Neural progenitor cell (in vitro differentiated cells): Measurements from ENCODE around the gene ENPP4.

Experiments
- EZH2 ChIP-seq: fragments of 200-600 bp; sonication (generic); IDR thresholded peaks from 2 replicates; pipeline ENCODE4 v1.6.1; 2017; ENCODE audit warnings: antibody characterized with exemption, mild to moderate bottlenecking, moderate library complexity
- TF ChIP-seq, protein P1 (sequence below): fragments of 200-600 bp; sonication (generic); IDR thresholded peaks from 2 replicates; pipeline ENCODE4 v1.5.1; 2017; ENCODE audit warnings: antibody characterized with exemption, mild to moderate bottlenecking

DNA sequence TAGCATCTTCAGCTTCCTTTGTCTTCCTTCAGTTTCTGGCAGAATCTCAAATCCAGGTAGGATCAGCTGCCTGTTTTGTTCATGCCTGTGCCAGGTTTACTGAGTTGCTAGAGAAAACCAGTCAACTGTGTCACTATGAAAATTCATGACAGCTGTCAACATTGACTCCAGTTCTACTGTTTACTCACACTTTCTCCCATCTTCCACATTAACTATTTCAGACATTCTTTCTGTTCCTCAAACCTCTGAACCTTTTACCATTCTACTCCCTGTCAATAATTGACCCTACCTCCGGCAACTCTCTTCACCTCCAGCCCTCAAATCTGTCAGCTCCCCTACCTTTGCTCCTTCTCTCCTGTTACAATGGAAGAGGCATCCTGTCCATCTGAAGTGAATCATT, 8.5 kb downstream of the ENPP4 start:
- TF ChIP-seq, protein P1, sequence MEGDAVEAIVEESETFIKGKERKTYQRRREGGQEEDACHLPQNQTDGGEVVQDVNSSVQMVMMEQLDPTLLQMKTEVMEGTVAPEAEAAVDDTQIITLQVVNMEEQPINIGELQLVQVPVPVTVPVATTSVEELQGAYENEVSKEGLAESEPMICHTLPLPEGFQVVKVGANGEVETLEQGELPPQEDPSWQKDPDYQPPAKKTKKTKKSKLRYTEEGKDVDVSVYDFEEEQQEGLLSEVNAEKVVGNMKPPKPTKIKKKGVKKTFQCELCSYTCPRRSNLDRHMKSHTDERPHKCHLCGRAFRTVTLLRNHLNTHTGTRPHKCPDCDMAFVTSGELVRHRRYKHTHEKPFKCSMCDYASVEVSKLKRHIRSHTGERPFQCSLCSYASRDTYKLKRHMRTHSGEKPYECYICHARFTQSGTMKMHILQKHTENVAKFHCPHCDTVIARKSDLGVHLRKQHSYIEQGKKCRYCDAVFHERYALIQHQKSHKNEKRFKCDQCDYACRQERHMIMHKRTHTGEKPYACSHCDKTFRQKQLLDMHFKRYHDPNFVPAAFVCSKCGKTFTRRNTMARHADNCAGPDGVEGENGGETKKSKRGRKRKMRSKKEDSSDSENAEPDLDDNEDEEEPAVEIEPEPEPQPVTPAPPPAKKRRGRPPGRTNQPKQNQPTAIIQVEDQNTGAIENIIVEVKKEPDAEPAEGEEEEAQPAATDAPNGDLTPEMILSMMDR: no peak
- TF ChIP-seq EZH2: no peak
